HepG2 (cell line): Measurements from ENCODE around the gene AK3. TPM values are rescaled to one million over a fixed set of nuclear protein-coding genes. Genes with fewer than 3 reads are reported as not detected.

Experiments
- ATAC-seq: fragments of 200-7000 bp; cut with Tn5 transposase; 3 replicates; pipeline ENCODE4 v1.9.1; 2020; ENCODE audit warnings: mild to moderate bottlenecking, moderate library complexity
- BruUV-seq: library from RNA; stranded (reverse); fragments of 400-500 nt; replicated peaks from 2 replicates; lab custom pipeline; 2021; lab: Mats Ljungman, UMichigan
- CTCF ChIA-PET: fragments of 300-600 bp; formaldehyde crosslinking; extraction: SDS; loops from one replicate; lab custom pipeline; 2021; ENCODE audit warnings: low total read pairs, inconsistent platforms, low intra/inter-chr PET ratio; lab: Yijun Ruan, JAX
- POLR2A ChIA-PET: fragments of 350-600 bp; sonication (Branson Sonifier 250); formaldehyde crosslinking; loops from one replicate; lab custom pipeline; 2020; ENCODE audit warnings: antibody characterized with exemption, inconsistent platforms; lab: Yijun Ruan, JAX
- DNase-seq: peaks from one replicate; pipeline ENCODE4 v3.0.0-alpha.2; 2015; ENCODE audit warnings: low spot score
- FAIRE-seq: peaks from 3 replicates; lab custom pipeline; 2011; peaks lifted over from hg19 to GRCh38; lab: Jason Lieb, UNC
- H2AFZ ChIP-seq: one replicate; pipeline ENCODE4 v1.6.1; 2011; ENCODE audit warnings: low read length, inconsistent platforms
- H3K27ac ChIP-seq: fragments of 300-600 bp; 3 replicates; pipeline ENCODE4 v1.8.0; 2011; ENCODE audit warnings: mixed run types, mild to moderate bottlenecking, mixed read lengths, low read length, inconsistent platforms; ENCODE audit not compliant: insufficient read depth; ENCODE audit errors: extremely low read length
- H3K27me3 ChIP-seq, 2 experiments: fragments of 200-600 bp in 1 of 2; 2 replicates in 1 of 2; 3 replicates in 1 of 2; pipeline versions ENCODE4 v1.6.0 to v1.8.0; 2011; ENCODE audit warnings: low read length in 2 of 2, mild to moderate bottlenecking in 2 of 2, moderate library complexity in 2 of 2, inconsistent platforms in 1 of 2; ENCODE audit not compliant: insufficient read depth in 2 of 2, control insufficient read depth in 1 of 2
- H3K36me3 ChIP-seq, 2 experiments: fragments of 200-600 bp in 1 of 2; replicated peaks in 1 of 2; 2 replicates in 1 of 2; 3 replicates in 1 of 2; pipeline versions ENCODE4 v1.5.1 to v1.8.0; 2011; ENCODE audit warnings: low read length in 2 of 2, inconsistent platforms in 1 of 2; ENCODE audit not compliant: insufficient read depth in 2 of 2, control insufficient read depth in 1 of 2
- H3K4me1 ChIP-seq: 2 replicates; pipeline ENCODE4 v1.5.1; 2012; ENCODE audit warnings: low read length, inconsistent platforms; ENCODE audit not compliant: insufficient read depth
- H3K4me2 ChIP-seq: 2 replicates; pipeline ENCODE4 v1.6.0; 2011; ENCODE audit warnings: low read depth, low read length, inconsistent platforms
- H3K4me3 ChIP-seq, 3 experiments: fragments of 200-600 bp in 1 of 3; sonication (generic), shearing (Covaris generic) in 1 of 3; replicated peaks in 1 of 3; 2 replicates each; pipeline ENCODE4 v1.5.1; 2011 to 2016; ENCODE audit warnings: low read length in 3 of 3, inconsistent platforms in 2 of 3, low read depth in 2 of 3, mild to moderate bottlenecking in 2 of 3, control low read depth in 1 of 3, mixed read lengths in 1 of 3; ENCODE audit not compliant: insufficient read depth in 1 of 3
- H3K79me2 ChIP-seq: one replicate; pipeline ENCODE4 v1.6.1; 2011; ENCODE audit warnings: low read length, inconsistent platforms; ENCODE audit not compliant: insufficient read depth
- H3K9ac ChIP-seq: 2 replicates; pipeline ENCODE4 v1.6.0; 2011; ENCODE audit warnings: mild to moderate bottlenecking, low read depth, low read length, inconsistent platforms; ENCODE audit not compliant: insufficient read depth
- H3K9me3 ChIP-seq: 2 replicates; pipeline ENCODE4 v1.5.1; 2012; ENCODE audit warnings: mild to moderate bottlenecking, low read length
- H4K20me1 ChIP-seq: 2 replicates; pipeline ENCODE4 v1.6.0; 2011; ENCODE audit warnings: inconsistent platforms, mild to moderate bottlenecking, low read length, moderate library complexity; ENCODE audit not compliant: insufficient read depth
- ARNT ChIP-seq: fragments of 450-650 bp; IDR thresholded peaks from 2 replicates; pipeline ENCODE4 v1.6.1; 2017
- DPF2 ChIP-seq: sonication (generic); formaldehyde crosslinking; IDR thresholded peaks from 2 replicates; pipeline ENCODE4 v1.4.0; 2020; ENCODE audit warnings: mild to moderate bottlenecking, low read depth, missing genetic modification reagents, borderline replicate concordance
- FIP1L1 ChIP-seq: fragments of 200-400 bp; formaldehyde crosslinking; IDR thresholded peaks from 2 replicates; pipeline ENCODE4 v1.6.1; 2018; ENCODE audit warnings: low read depth, mild to moderate bottlenecking, low read length, moderate library complexity, borderline replicate concordance; ENCODE audit not compliant: insufficient read depth
- HDAC1 ChIP-seq: sonication (generic); formaldehyde crosslinking; IDR thresholded peaks from 2 replicates; pipeline ENCODE4 v1.5.1; 2020; ENCODE audit warnings: mild to moderate bottlenecking, missing genetic modification reagents
- HIVEP1 ChIP-seq: sonication (generic); formaldehyde crosslinking; IDR thresholded peaks from 2 replicates; pipeline ENCODE4 v1.4.0; 2020; ENCODE audit warnings: mild to moderate bottlenecking, missing genetic modification reagents
- KDM2A ChIP-seq: sonication (generic); formaldehyde crosslinking; IDR thresholded peaks from 2 replicates; pipeline ENCODE4 v1.4.0; 2020; ENCODE audit warnings: low read depth, missing genetic modification reagents, borderline replicate concordance
- MAFF ChIP-seq: IDR thresholded peaks from 2 replicates; pipeline ENCODE4 v1.6.1; 2011; ENCODE audit warnings: low read depth, low read length, improper control_type of control experiment
- PTBP1 ChIP-seq: fragments of 200-400 bp; formaldehyde crosslinking; IDR thresholded peaks from 2 replicates; pipeline ENCODE4 v1.6.1; 2018; ENCODE audit warnings: low read length, low read depth; ENCODE audit not compliant: poor library complexity, severe bottlenecking
- RBFOX2 ChIP-seq: fragments of 200-400 bp; formaldehyde crosslinking; IDR thresholded peaks from 2 replicates; pipeline ENCODE4 v1.6.1; 2017; ENCODE audit warnings: low read depth, mild to moderate bottlenecking, low read length
- SYNCRIP ChIP-seq: fragments of 200-400 bp; formaldehyde crosslinking; IDR thresholded peaks from 2 replicates; pipeline ENCODE4 v1.6.1; 2018; ENCODE audit warnings: mild to moderate bottlenecking, low read depth, low read length; ENCODE audit not compliant: insufficient read depth
- ZBTB38 ChIP-seq: sonication (generic); formaldehyde crosslinking; IDR thresholded peaks from 2 replicates; pipeline ENCODE4 v1.5.1; 2020; ENCODE audit warnings: mild to moderate bottlenecking, missing genetic modification reagents
- ZFP90 ChIP-seq: sonication (generic); formaldehyde crosslinking; IDR thresholded peaks from 2 replicates; pipeline ENCODE4 v1.8.0; 2022; ENCODE audit warnings: missing genetic modification reagents, mild to moderate bottlenecking, inconsistent platforms, borderline replicate concordance
- ZHX1 ChIP-seq: sonication (generic); formaldehyde crosslinking; IDR thresholded peaks from 2 replicates; pipeline ENCODE4 v1.8.1; 2022; ENCODE audit warnings: low read depth, mild to moderate bottlenecking, missing genetic modification reagents
- ZNF121 ChIP-seq: sonication (generic); formaldehyde crosslinking; IDR thresholded peaks from 2 replicates; pipeline ENCODE4 v1.5.0; 2020; ENCODE audit warnings: mild to moderate bottlenecking, missing genetic modification reagents
- ZNF224 ChIP-seq: sonication (generic); formaldehyde crosslinking; IDR thresholded peaks from 2 replicates; pipeline ENCODE4 v1.5.0; 2020; ENCODE audit warnings: mild to moderate bottlenecking, missing genetic modification reagents
- ZNF274 ChIP-seq: sonication (generic); formaldehyde crosslinking; IDR thresholded peaks from 2 replicates; pipeline ENCODE4 v1.5.1; 2020; ENCODE audit warnings: mild to moderate bottlenecking, missing genetic modification reagents
- ZNF30 ChIP-seq: sonication (generic); formaldehyde crosslinking; IDR thresholded peaks from 2 replicates; pipeline ENCODE4 v1.5.0; 2020; ENCODE audit warnings: mild to moderate bottlenecking, missing genetic modification reagents
- ZNF616 ChIP-seq: sonication (generic); formaldehyde crosslinking; IDR thresholded peaks from 2 replicates; pipeline ENCODE4 v1.5.0; 2020; ENCODE audit warnings: low read depth, mild to moderate bottlenecking, missing genetic modification reagents
- ZSCAN12 ChIP-seq: sonication (generic); formaldehyde crosslinking; IDR thresholded peaks from 2 replicates; pipeline ENCODE4 v1.9.0; 2021; ENCODE audit warnings: mild to moderate bottlenecking, missing genetic modification reagents
- WGBS: methylation state at CpG from one replicate; pipeline ENCODE4 v1.1.6; 2017; ENCODE audit warnings: low lambda C conversion rate; 5-methylcytosine and 5-hydroxymethylcytosine counted together
- in situ Hi-C: cut with HindIII; loops from 2 replicates; pipeline ENCODE4 v1.10.0; 2017; ENCODE audit warnings: low pct_unique_long_range_greater_than_20kb; ENCODE audit not compliant: extremely low pct_ligation_motif_present
- intact Hi-C: fragments of 100-400 bp; cut with micrococcal nuclease; formaldehyde crosslinking; loops from one replicate; pipeline ENCODE4 v1.10.0; 2022; ENCODE audit not compliant: unreplicated experiment
- polyA plus RNA-seq, 8 experiments: library from polyadenylated mRNA; depleted of rRNA in 3 of 8; stranded (reverse) in 7 of 8; unstranded in 1 of 8; fragments of >200 nt; fragmentation: Illumina TruSeq in 4 of 8; extraction: Trizol in 4 of 8; gene quantifications; 2 replicates each; pipeline versions ENCODE4 v1.2.1 to v1.2.3, GENCODE V29; 2011 to 2016; ENCODE audit warnings: low read depth in 4 of 8, missing spikeins in 1 of 8, mixed read lengths in 1 of 8; ENCODE audit not compliant: insufficient read depth in 1 of 8
- total RNA-seq, 5 experiments: library from RNA; depleted of rRNA; stranded (reverse); fragments of >200 nt; fragmentation: Illumina TruSeq; extraction: Trizol; gene quantifications; 2 replicates each; pipeline ENCODE4 v1.2.3, GENCODE V29; 2016; ENCODE audit warnings: low read depth in 1 of 5
- TF ChIP-seq, protein P1 (sequence below): sonication (generic); formaldehyde crosslinking; IDR thresholded peaks from 2 replicates; pipeline ENCODE4 v1.5.0; 2020; ENCODE audit warnings: missing genetic modification reagents

The AK3 gene
- total and polyA plus RNA-seq, 2 of the 13 experiments (the other 11 are each of a cell fraction or from before 2014, with no cell fraction given) = 76.8 to 109 TPM

- H3K4me2 ChIP-seq = peak overlapping the region; percentile 93
- DNase-seq (peak; percentile 41), FAIRE-seq (no peak), ATAC-seq (peak; percentile 4; the same call in 1 of the 3 replicates)
- no peaks in the 10 kb centered on the region; a peak in 1 of 5 replicates for H3K27me3 ChIP-seq
- H4K20me1 ChIP-seq = peaks cover 4% of the 10 kb centered on the region; the same call in 1 of the 2 replicates
- in situ Hi-C loops (no loop called here), intact Hi-C loops (loop anchor here (1.0 to 5.0 kb wide), 4 partner anchors 15 to 1151 kb away; partner anchors contain the start of genes RCL1 and RFX3)
- H3K27ac ChIP-seq = peak overlapping the region; percentile 99
- H2AFZ ChIP-seq = no peak overlapping the region
- H3K4me1 ChIP-seq = peaks cover 51% of the 10 kb centered on the region
- H3K79me2 ChIP-seq = peaks cover 31% of the 10 kb centered on the region
- H3K9me3 ChIP-seq = no peaks in the 10 kb centered on the region
- ChIA-PET CTCF (no interaction called here), POLR2A (interaction anchor here (1.0 to 2.2 kb wide), 15 partner anchors 13 to 159 kb away, joined by 3 to 43 read pairs (median 6); partner anchors contain the start of genes AK3, PLPP6, RCL1 and SPATA6L)
- peak overlapping the region; percentile 70 to 94 (median 87) for H3K4me3 ChIP-seq
- no peaks in the 10 kb centered on the region; a peak in 1 of 5 replicates for H3K36me3 ChIP-seq
- peak overlapping the region; percentile 96 for H3K9ac ChIP-seq
- 0% methylated on average over 16 of the region's 16 CpGs for WGBS
- TSS peak; percentile 97 for BruUV-seq
- no peak for TF ChIP-seq HDAC1
- 0 out of 2 replicates have a peak, but pooled peaks have one; percentile 8 for TF ChIP-seq ZFP90 (CRISPR knock-in tag)
- no peak for TF ChIP-seq KDM2A
- TF ChIP-seq HIVEP1 (CRISPR knock-in tag) = no peak
- no peak for TF ChIP-seq ZNF616 (CRISPR knock-in tag)
- TF ChIP-seq ZSCAN12 = 0 out of 2 replicates have a peak, but pooled peaks have one; percentile 48
- no peak for TF ChIP-seq ARNT
- no peak; the same call in 1 of the 2 replicates for TF ChIP-seq ZNF30
- no peak for TF ChIP-seq DPF2 (CRISPR knock-in tag)
- no peak for TF ChIP-seq ZNF121 (CRISPR knock-in tag)
- TF ChIP-seq ZNF274 = no peak
- TF ChIP-seq SYNCRIP = no peak
- no peak for TF ChIP-seq PTBP1
- no peak for TF ChIP-seq ZHX1 (CRISPR knock-in tag)
- TF ChIP-seq ZNF224 = no peak
- TF ChIP-seq RBFOX2 = no peak
- no peak for TF ChIP-seq FIP1L1
- TF ChIP-seq ZBTB38 (CRISPR knock-in tag) = no peak
- no peak for TF ChIP-seq MAFF
- TF ChIP-seq, protein P1, sequence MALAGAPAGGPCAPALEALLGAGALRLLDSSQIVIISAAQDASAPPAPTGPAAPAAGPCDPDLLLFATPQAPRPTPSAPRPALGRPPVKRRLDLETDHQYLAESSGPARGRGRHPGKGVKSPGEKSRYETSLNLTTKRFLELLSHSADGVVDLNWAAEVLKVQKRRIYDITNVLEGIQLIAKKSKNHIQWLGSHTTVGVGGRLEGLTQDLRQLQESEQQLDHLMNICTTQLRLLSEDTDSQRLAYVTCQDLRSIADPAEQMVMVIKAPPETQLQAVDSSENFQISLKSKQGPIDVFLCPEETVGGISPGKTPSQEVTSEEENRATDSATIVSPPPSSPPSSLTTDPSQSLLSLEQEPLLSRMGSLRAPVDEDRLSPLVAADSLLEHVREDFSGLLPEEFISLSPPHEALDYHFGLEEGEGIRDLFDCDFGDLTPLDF (CRISPR knock-in tag) = no peak; the same call in 1 of the 2 replicates
Observed at GRCh38 chr9:4678679-4679267, 62.2 kb downstream of the AK3 start.
